ENCODE results near the gene SIGMAR1. TPM values are rescaled to one million over a fixed set of nuclear protein-coding genes. Genes with fewer than 3 reads are reported as not detected.

The SIGMAR1 gene
- total and polyA plus RNA-seq, 2 of the 8 experiments (the other 6 are each of a cell fraction or from before 2014, with no cell fraction given) = 84.2 to 134 TPM

DNA sequence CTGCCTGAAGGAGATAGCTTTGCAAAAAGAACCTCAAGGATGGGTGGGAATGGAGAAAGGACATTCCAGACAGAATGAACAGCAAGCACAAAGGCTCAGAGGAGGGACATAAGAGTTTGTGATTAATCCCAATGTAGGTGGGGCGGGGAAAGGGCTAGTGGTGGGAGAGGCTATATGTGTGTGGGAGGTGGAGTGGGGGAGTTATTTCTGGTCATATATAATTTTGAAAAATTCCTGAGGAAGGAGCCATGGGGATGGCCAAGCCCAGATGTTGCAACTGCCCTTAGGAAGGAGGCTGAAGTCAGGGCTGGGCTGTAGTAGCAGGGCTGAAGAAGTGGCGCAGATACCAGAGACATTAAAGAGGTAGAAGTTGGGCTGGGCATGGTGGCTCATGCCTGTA is 38.3 kb upstream of the SIGMAR1 start (continued):
- no peak for TF ChIP-seq TAF7 (optimal IDR thresholded peaks at IDR 0.05; ENCODE audit: borderline replicate concordance, low read depth, low read length)
